Endothelial cell of umbilical vein (primary cell): ENCODE data around the gene TBX15. TPM values are rescaled to one million over a fixed set of nuclear protein-coding genes. Genes with fewer than 3 reads are reported as not detected.

Source experiments
- BruUV-seq: library from RNA; stranded (reverse); fragments of 400-500 nt; replicated peaks from 2 replicates; lab custom pipeline; 2021; lab: Mats Ljungman, UMichigan
- CTCF ChIA-PET: fragments of 300-600, 350-600 bp; sonication (Branson Sonifier 250); formaldehyde crosslinking; loops from one replicate; lab custom pipeline; 2021; ENCODE audit warnings: antibody characterized with exemption, inconsistent platforms; lab: Charles Lee
- POLR2A ChIA-PET: fragments of 300-600, 350-600 bp; sonication (Branson Sonifier 250); formaldehyde crosslinking; loops from one replicate; lab custom pipeline; 2021; ENCODE audit warnings: antibody characterized with exemption, inconsistent platforms; lab: Charles Lee
- DNase-seq: peaks from one replicate; pipeline ENCODE4 v3.0.0-alpha.2; 2011; ENCODE audit warnings: low read depth, low spot score
- FAIRE-seq: peaks from 2 replicates; lab custom pipeline; 2011; peaks lifted over from hg19 to GRCh38; lab: Jason Lieb, UNC
- H2AFZ ChIP-seq: 2 replicates; pipeline ENCODE4 v1.6.0; 2012; ENCODE audit warnings: low read depth, low read length, control low read depth, inconsistent platforms
- H3K27ac ChIP-seq: 2 replicates; pipeline ENCODE4 v1.5.1; 2011; ENCODE audit warnings: low read depth, mild to moderate bottlenecking, control low read depth, low read length, moderate library complexity; ENCODE audit not compliant: insufficient read depth
- H3K27me3 ChIP-seq, 2 experiments: 2 replicates each; pipeline versions ENCODE4 v1.6.0 to v1.6.1; 2011; ENCODE audit warnings: low read length in 2 of 2, mixed read lengths in 1 of 2; ENCODE audit not compliant: control insufficient read depth in 2 of 2, insufficient read depth in 2 of 2
- H3K36me3 ChIP-seq, 2 experiments: 2 replicates in 1 of 2; 3 replicates in 1 of 2; pipeline ENCODE4 v1.5.1; 2011; ENCODE audit warnings: low read length in 2 of 2, mild to moderate bottlenecking in 1 of 2, moderate library complexity in 1 of 2; ENCODE audit not compliant: control insufficient read depth in 2 of 2, insufficient read depth in 2 of 2; ENCODE audit errors: extremely low read depth in 1 of 2
- H3K4me1 ChIP-seq: 3 replicates; pipeline ENCODE4 v1.5.1; 2011; ENCODE audit warnings: mild to moderate bottlenecking, low read length; ENCODE audit not compliant: control insufficient read depth, insufficient read depth; ENCODE audit errors: extremely low read depth
- H3K4me2 ChIP-seq: 2 replicates; pipeline ENCODE4 v1.6.1; 2011; ENCODE audit warnings: low read length, control low read depth, mixed read lengths; ENCODE audit not compliant: insufficient read depth
- H3K4me3 ChIP-seq, 3 experiments: fragments of 200-600 bp in 1 of 3; sonication (generic), shearing (Covaris generic) in 1 of 3; replicated peaks in 1 of 3; 2 replicates each; pipeline ENCODE4 v1.5.1; 2011 to 2016; ENCODE audit warnings: control low read depth in 3 of 3, low read length in 3 of 3, mild to moderate bottlenecking in 2 of 3, inconsistent platforms in 1 of 3, low read depth in 1 of 3, moderate library complexity in 1 of 3; ENCODE audit not compliant: insufficient read depth in 1 of 3
- H3K79me2 ChIP-seq: 2 replicates; pipeline ENCODE4 v1.6.0; 2012; ENCODE audit warnings: low read length, inconsistent platforms; ENCODE audit not compliant: control insufficient read depth, insufficient read depth
- H3K9ac ChIP-seq: replicated peaks from 2 replicates; pipeline ENCODE3; 2011; ENCODE audit warnings: low read length, control low read depth; ENCODE audit not compliant: insufficient read depth; ENCODE audit errors: extremely low read depth
- H3K9me1 ChIP-seq: replicated peaks from 3 replicates; pipeline ENCODE4 v1.6.0; 2011; ENCODE audit warnings: mild to moderate bottlenecking, low read length; ENCODE audit not compliant: control insufficient read depth, insufficient read depth; ENCODE audit errors: extremely low read depth
- H3K9me3 ChIP-seq: replicated peaks from 2 replicates; pipeline ENCODE4 v1.5.1; 2012; ENCODE audit warnings: low read length, inconsistent platforms; ENCODE audit not compliant: control insufficient read depth, insufficient read depth
- H4K20me1 ChIP-seq: replicated peaks from 2 replicates; pipeline ENCODE3; 2011; ENCODE audit warnings: mild to moderate bottlenecking, low read length; ENCODE audit not compliant: control insufficient read depth, insufficient read depth; ENCODE audit errors: extremely low read depth
- EZH2 ChIP-seq: IDR thresholded peaks from 2 replicates; pipeline ENCODE4 v1.6.1; 2012; ENCODE audit warnings: borderline replicate concordance, low read depth, mild to moderate bottlenecking, moderate library complexity, low read length, inconsistent platforms; ENCODE audit not compliant: severe bottlenecking
- FOS ChIP-seq: IDR thresholded peaks from 2 replicates; pipeline ENCODE4 v1.6.1; 2011; ENCODE audit warnings: mild to moderate bottlenecking, low read length, moderate library complexity, borderline replicate concordance; ENCODE audit not compliant: insufficient read depth
- GATA2 ChIP-seq: IDR thresholded peaks from 2 replicates; pipeline ENCODE4 v1.7.0; 2011; ENCODE audit warnings: low read depth, mild to moderate bottlenecking, moderate library complexity, mixed read lengths, low read length; ENCODE audit not compliant: insufficient read length, insufficient read depth
- JUN ChIP-seq: IDR thresholded peaks from 2 replicates; pipeline ENCODE4 v1.6.1; 2011; ENCODE audit warnings: borderline replicate concordance, low read depth; ENCODE audit not compliant: insufficient read length, insufficient read depth
- MYC ChIP-seq: IDR thresholded peaks from one replicate; pipeline ENCODE4 v1.6.1; 2011; ENCODE audit warnings: mild to moderate bottlenecking, low read depth, low read length
- POLR2A ChIP-seq: IDR thresholded peaks from 2 replicates; pipeline ENCODE4 v1.6.1; 2012; ENCODE audit warnings: low read depth, mild to moderate bottlenecking, control low read depth, low read length
- POLR2AphosphoS5 ChIP-seq: IDR thresholded peaks from 2 replicates; pipeline ENCODE4 v1.6.1; 2012; ENCODE audit warnings: low read depth, mild to moderate bottlenecking, control low read depth, low read length, moderate library complexity; ENCODE audit not compliant: insufficient read depth
- dilution Hi-C: fragments of 300-500 bp; cut with MboI; formaldehyde crosslinking; loops from one replicate; pipeline ENCODE4 v1.15.0; 2019; ENCODE audit warnings: low sequenced_read_pairs; ENCODE audit not compliant: extremely low pct_ligation_motif_present
- intact Hi-C: fragments of 100-400 bp; cut with micrococcal nuclease; formaldehyde crosslinking; loops from one replicate; pipeline ENCODE4 v1.10.0; 2022
- polyA plus RNA-seq, 4 experiments: library from polyadenylated mRNA; depleted of rRNA in 3 of 4; stranded (reverse) in 3 of 4; unstranded in 1 of 4; fragments of >200 nt; gene quantifications; 2 replicates each; pipeline versions ENCODE4 v1.2.1 to v1.2.3, GENCODE V29; 2011 to 2012; ENCODE audit warnings: missing spikeins in 1 of 4
- total RNA-seq: library from RNA; stranded (reverse); gene quantifications from 2 replicates; pipeline ENCODE4 v1.2.3, GENCODE V29; 2021
- TF ChIP-seq, protein P1 (sequence below): IDR thresholded peaks from 2 replicates; pipeline ENCODE4 v1.6.1; 2011; ENCODE audit not compliant: insufficient read depth, insufficient read length
- TF ChIP-seq, protein P2 (sequence below), 2 donors: IDR thresholded peaks; 1 replicate in 1 of 2; 2 replicates in 1 of 2; pipeline ENCODE4 v1.5.1; 2011; ENCODE audit warnings: low read length in 2 of 2, mild to moderate bottlenecking in 2 of 2, moderate library complexity in 2 of 2, control low read depth in 1 of 2, inconsistent platforms in 1 of 2, low read depth in 1 of 2; ENCODE audit not compliant: insufficient read depth in 1 of 2; ENCODE audit errors: extremely low read depth in 1 of 2

TBX15 gene
- total and polyA plus RNA-seq, 2 donors (not counting 3 experiments of a cell fraction or from before 2014, with no cell fraction given): 0.01 TPM; not detected in 1

DNA sequence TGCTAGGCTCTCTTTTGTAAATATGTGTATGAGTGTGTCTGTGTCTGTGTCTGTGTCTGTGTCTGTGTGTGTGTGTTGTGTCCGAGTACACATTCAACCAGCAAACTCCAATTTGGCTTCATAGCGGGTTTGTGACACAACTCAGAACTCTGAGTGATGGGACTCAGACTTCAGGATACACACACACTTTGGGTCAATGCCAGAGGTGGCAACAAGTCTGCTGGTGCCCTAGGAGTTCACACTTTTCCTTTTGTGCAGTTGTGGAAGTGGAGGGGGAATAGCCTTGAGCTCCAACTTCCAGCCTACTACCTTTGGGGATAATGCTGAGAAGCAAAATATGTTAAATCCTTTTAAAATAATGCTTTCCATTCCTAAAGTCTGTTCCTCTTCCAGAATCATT lies 16.6 kb upstream of the TBX15 start:
- dilution Hi-C loops: no loop called here
- Histone ChIP-seq H4K20me1 (no peaks in the 10 kb centered on the region), H3K36me3 (no peaks in the 10 kb centered on the region), H3K4me1 (peaks cover 16% of the 10 kb centered on the region), H2AFZ (no peak overlapping the region), H3K79me2 (no peaks in the 10 kb centered on the region), H3K4me3 (no peak overlapping the region), H3K9me1 (no peaks in the 10 kb centered on the region), H3K27ac (no peak overlapping the region), H3K27me3 (peaks cover 81 to 94% of the 10 kb centered on the region in 2 experiments), H3K9me3 (no peaks in the 10 kb centered on the region), H3K4me2 (no peak overlapping the region), H3K9ac (no peak overlapping the region)
- DNase-seq: no peak
- intact Hi-C loops: loop anchor here (5.0 to 10.0 kb wide), 3 partner anchors 138 to 930 kb away; partner anchors contain the start of gene WARS2
- ChIA-PET POLR2A (no interaction called here), CTCF (no interaction called here)
- FAIRE-seq: no peak
- BruUV-seq: no TSS peak
- TF ChIP-seq MYC (no peak), FOS (no peak), EZH2 (no peak), POLR2AphosphoS5 (no peak), POLR2A (no peak), GATA2 (no peak), JUN (no peak)
- TF ChIP-seq, protein P1, sequence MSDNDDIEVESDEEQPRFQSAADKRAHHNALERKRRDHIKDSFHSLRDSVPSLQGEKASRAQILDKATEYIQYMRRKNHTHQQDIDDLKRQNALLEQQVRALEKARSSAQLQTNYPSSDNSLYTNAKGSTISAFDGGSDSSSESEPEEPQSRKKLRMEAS: no peak
- TF ChIP-seq, protein P2, sequence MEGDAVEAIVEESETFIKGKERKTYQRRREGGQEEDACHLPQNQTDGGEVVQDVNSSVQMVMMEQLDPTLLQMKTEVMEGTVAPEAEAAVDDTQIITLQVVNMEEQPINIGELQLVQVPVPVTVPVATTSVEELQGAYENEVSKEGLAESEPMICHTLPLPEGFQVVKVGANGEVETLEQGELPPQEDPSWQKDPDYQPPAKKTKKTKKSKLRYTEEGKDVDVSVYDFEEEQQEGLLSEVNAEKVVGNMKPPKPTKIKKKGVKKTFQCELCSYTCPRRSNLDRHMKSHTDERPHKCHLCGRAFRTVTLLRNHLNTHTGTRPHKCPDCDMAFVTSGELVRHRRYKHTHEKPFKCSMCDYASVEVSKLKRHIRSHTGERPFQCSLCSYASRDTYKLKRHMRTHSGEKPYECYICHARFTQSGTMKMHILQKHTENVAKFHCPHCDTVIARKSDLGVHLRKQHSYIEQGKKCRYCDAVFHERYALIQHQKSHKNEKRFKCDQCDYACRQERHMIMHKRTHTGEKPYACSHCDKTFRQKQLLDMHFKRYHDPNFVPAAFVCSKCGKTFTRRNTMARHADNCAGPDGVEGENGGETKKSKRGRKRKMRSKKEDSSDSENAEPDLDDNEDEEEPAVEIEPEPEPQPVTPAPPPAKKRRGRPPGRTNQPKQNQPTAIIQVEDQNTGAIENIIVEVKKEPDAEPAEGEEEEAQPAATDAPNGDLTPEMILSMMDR (IDR thresholded peaks at IDR 0.05; ENCODE audit: extremely low read depth in 1 of 2, insufficient read depth in 1 of 2, low read depth in 1 of 2, low read length in 2 of 2): no peak
